Measurements from ENCODE around the gene SYNGR1. TPM values are rescaled to one million over a fixed set of nuclear protein-coding genes. Genes with fewer than 3 reads are reported as not detected.

Gene SYNGR1
- total and polyA plus RNA-seq, 2 of the 8 experiments (the other 6 are each of a cell fraction or from before 2014, with no cell fraction given), result 32.5 to 84.7 TPM

GRCh38 chr22:39423976-39424375 is 74.2 kb downstream of the SYNGR1 start (continued):
- no peak for TF ChIP-seq BCL11A (IDR thresholded peaks at IDR 0.05; ENCODE audit: low read depth in 2 of 2, low read length in 2 of 2)
- TF ChIP-seq ZNF274 (IDR thresholded peaks at IDR 0.05; ENCODE audit: borderline replicate concordance, extremely low read depth, low read length), result no peak
- TF ChIP-seq E2F6 (IDR thresholded peaks at IDR 0.05), result no peak
- TF ChIP-seq FOSL1 (IDR thresholded peaks at IDR 0.05; ENCODE audit: insufficient read depth, low read depth, low read length), result no peak
